ENCODE measurements around the gene ZNF804A. TPM values are rescaled to one million over a fixed set of nuclear protein-coding genes. Genes with fewer than 3 reads are reported as not detected.
"Not testable (repeated sequence)": the region's sequence is repeated elsewhere in the genome, so short reads cannot be mapped to it uniquely, and the experiment has no call there.

ZNF804A gene
- total and polyA plus RNA-seq, 2 donors: 0.35 to 4.3 TPM

DNA sequence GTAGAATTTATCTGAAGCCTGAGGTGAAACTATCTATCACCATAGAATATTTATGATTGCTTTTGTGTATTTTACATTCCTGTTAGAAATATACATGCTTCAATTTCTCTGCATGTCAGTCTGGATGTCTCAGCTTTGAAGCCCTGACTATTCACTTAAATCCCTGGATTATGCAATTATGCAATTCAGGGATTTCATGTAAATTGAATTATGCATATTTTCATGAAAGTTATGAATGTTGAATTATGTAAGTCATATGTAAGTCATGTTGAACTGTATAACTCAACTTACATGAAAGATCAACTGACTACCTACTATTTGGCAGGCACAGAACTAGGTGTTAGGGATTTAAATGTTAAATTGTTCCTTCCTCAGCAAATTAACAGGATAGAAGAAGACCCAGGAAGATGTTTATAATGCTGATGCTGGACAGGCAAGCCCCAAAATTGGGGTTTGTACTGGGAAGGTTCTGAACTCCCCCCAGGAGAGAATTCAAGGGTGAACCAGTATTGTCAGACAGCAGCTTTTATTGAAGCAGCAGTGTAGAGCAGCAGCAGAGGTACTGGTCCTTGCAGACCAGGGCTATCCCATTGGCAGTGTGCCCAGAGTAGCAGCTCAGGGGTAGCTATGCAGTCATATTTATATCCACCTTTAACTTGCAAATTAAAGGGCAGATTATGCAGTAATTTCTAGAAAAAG, 236.5 kb downstream of the ZNF804A start:
- no peak overlapping the region for H3K27ac ChIP-seq (ENCODE audit: low read depth)
- no peak overlapping the region for H3K4me3 ChIP-seq (ENCODE audit: low read depth, low read length)
- H3K36me3 ChIP-seq (ENCODE audit: insufficient read depth): no peaks in the 10 kb centered on the region
- H3K4me1 ChIP-seq (ENCODE audit: insufficient read depth): no peaks in the 10 kb centered on the region
- no peak for DNase-seq (ENCODE audit: extremely low spot score)

DNA sequence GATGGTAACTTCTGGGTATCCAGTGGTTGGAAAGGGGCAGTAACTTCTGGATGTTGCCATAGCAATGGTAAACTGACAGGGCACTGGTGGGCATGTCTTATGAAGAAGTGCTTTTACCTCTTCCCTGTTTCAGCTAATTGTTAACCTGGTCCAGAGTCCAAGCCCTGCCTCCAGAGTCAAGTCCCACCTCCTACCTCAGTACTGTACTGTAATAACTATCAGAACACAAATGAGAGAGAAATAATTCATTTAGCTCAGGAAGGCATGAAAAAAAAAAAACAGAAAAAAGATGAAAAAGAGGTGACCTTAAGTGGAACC, 237.0 kb downstream of the ZNF804A start:
- no peaks in the 10 kb centered on the region for H3K4me1 ChIP-seq (ENCODE audit: insufficient read depth)
- no peak overlapping the region for H3K27ac ChIP-seq (ENCODE audit: low read depth)
- no peak overlapping the region for H3K4me3 ChIP-seq (ENCODE audit: low read depth, low read length)
- H3K36me3 ChIP-seq (ENCODE audit: insufficient read depth): no peaks in the 10 kb centered on the region
- DNase-seq (ENCODE audit: extremely low spot score): no peak

DNA sequence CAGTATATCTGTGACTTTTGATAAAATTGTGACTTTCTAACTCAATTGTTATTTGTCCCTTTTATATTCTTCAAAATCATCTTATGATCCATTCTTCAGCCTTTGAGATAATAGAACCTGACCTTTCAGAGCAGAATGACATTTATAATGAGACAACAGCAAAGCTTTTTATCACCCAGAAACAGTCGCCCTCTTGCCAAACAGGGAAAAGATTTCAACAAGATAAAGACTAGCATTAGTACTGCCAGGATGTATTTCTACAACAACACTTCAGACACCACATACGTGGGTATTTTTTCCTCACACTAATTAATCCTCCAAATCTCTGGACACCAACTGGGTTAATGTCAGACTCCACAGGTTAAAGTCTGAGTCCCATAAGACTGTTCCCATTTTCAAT, 249.0 kb downstream of the ZNF804A start:
- H3K4me3 ChIP-seq (ENCODE audit: low read depth, low read length): no peak overlapping the region
- no peak for DNase-seq (ENCODE audit: extremely low spot score)
- no peak overlapping the region for H3K27ac ChIP-seq (ENCODE audit: low read depth)
- no peaks in the 10 kb centered on the region for H3K4me1 ChIP-seq (ENCODE audit: insufficient read depth)
- WGBS: 45% methylated on average over 2 of the region's 2 CpGs
- no peaks in the 10 kb centered on the region for H3K36me3 ChIP-seq (ENCODE audit: insufficient read depth)

DNA sequence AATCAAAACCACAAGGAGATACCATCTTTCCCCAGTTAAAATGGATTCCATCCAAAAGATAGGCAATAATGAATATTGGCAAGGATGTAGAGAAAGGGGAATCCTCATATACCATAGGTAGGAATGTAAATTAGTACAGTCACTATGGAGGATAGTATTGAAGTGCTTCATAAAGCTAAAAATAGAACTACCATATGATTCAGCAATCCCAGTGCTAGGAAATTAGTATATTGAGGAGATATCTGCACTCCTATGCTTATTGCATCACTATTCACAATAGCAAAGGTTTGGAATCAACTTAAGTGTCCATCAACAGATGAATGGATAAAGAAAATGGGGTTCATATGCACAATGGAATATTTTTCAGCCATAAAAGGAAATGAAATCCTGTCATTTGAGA, 251.2 kb downstream of the ZNF804A start:
- H3K27ac ChIP-seq (ENCODE audit: low read depth): no peak overlapping the region
- H3K4me3 ChIP-seq (ENCODE audit: low read depth, low read length): no peak overlapping the region
- no peak for DNase-seq (ENCODE audit: extremely low spot score)
- no peaks in the 10 kb centered on the region for H3K4me1 ChIP-seq (ENCODE audit: insufficient read depth)
- no peaks in the 10 kb centered on the region for H3K36me3 ChIP-seq (ENCODE audit: insufficient read depth)

DNA sequence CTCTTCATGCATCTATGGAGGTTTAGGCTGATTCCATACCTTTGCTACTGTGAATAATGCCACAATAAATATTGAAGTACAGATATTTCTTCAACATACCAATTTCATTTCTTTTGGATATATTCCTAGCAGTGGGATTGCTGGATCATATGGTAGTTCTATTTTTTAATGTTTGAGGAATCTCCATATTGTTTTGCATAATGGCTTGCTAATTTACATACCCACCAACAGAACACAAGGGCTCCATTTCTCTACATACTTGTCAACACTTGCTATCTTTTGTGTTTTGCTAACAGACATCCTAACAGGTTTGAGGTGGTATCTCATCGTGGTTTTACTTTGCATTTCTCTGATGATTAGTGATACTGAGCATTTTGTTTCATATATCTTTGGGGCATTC, 253.2 kb downstream of the ZNF804A start:
- 91% methylated on average over 1 of the region's 1 CpG for WGBS
- Histone ChIP-seq H3K4me1 (ENCODE audit: insufficient read depth) (no peaks in the 10 kb centered on the region), H3K4me3 (ENCODE audit: low read depth, low read length) (no peak overlapping the region), H3K36me3 (ENCODE audit: insufficient read depth) (no peaks in the 10 kb centered on the region), H3K27ac (ENCODE audit: low read depth) (no peak overlapping the region)
- no peak for DNase-seq (ENCODE audit: extremely low spot score)

DNA sequence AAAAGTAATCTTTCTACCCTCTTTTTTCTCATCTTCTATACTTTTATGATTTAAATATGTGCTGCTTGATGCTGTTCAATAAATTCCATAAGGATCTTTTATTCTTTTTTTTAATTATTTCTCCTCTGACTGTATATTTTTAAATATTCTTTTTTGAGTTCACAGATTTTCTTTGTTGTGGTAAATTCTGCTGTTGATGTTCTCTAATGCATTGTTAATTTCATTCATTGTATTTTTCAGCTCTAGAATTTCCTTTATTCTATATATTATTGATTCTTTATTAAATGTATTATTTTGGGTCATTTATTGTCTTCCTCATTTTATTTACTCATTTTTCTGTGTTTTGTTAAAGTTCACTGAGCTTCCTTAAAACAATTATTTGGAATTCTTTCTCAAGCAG, 260.9 kb downstream of the ZNF804A start:
- DNase-seq (ENCODE audit: extremely low spot score): no peak
- no peaks in the 10 kb centered on the region for H3K4me1 ChIP-seq (ENCODE audit: insufficient read depth)
- H3K4me3 ChIP-seq (ENCODE audit: low read depth, low read length): no peak overlapping the region
- no peaks in the 10 kb centered on the region for H3K36me3 ChIP-seq (ENCODE audit: insufficient read depth)
- no peak overlapping the region for H3K27ac ChIP-seq (ENCODE audit: low read depth)

DNA sequence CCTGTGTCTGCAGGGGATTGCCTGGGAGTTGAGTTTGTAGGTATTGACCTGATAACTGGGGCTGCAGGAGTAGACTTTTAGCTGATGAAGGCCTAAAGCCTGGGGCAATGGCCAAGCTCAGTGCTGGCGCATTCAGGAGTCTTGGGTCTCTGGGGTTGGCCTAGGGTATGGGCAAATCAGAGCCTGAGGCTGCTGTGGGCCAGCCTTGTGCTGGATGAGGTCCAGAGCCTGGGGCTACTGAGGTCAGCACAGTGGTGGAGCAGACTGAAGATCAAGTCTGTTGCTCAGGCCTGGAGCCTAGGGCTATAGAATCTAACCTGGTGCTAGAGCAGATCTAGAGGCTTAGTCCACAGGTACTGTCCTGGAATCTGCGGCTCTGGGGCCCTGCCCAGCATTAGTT, 262.4 kb downstream of the ZNF804A start:
- Histone ChIP-seq H3K4me3 (ENCODE audit: low read depth, low read length) (no peak overlapping the region), H3K27ac (ENCODE audit: low read depth) (no peak overlapping the region), H3K36me3 (ENCODE audit: insufficient read depth) (no peaks in the 10 kb centered on the region), H3K4me1 (ENCODE audit: insufficient read depth) (no peaks in the 10 kb centered on the region)
- WGBS: 95% methylated on average over 2 of the region's 2 CpGs
- no peak for DNase-seq (ENCODE audit: extremely low spot score)

DNA sequence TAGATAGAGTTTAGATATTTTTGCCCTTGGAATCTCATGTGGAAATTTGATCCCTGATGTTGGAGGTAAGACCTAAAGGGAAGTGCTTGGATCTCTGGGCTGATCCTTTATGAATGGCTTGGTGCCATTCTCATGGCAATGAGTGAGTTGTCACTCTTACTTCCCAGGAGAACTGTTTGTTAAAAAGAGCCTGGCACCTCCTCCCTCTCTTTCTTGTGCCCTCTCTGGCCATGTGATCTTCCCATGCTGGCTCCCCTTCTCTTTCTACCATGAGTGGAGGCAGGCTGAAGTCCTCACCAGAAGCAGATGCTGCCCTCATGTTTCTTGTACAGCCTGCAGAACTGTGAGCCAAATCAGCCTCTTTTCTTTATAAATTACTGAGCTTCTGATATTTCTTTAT, 276.9 kb downstream of the ZNF804A start:
- no peak overlapping the region for H3K27ac ChIP-seq (ENCODE audit: low read depth)

DNA sequence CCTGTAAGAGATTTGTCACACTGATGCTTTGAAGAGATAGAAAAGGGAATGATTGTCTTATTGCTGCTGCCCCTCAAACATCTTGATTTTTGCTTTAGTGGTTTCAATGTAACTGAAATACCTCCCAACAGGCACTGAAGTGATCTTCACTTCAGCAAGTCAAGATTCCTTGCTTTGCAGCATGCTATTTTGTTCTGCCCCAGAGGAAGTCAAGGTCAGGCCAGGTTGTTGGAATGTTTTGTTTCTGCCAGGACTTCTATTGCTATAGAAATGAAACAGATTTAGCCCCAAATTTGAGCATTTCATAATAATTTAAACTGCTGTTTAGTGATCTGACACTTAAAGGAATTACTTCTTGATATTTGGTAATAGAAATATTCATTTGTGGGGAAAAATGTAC, 277.6 kb downstream of the ZNF804A start:
- no peak overlapping the region for H3K27ac ChIP-seq (ENCODE audit: low read depth)
- H3K4me1 ChIP-seq (ENCODE audit: insufficient read depth): no peaks in the 10 kb centered on the region
- H3K4me3 ChIP-seq (ENCODE audit: low read depth, low read length): no peak overlapping the region
- no peak for DNase-seq (ENCODE audit: extremely low spot score)
- no peaks in the 10 kb centered on the region for H3K36me3 ChIP-seq (ENCODE audit: insufficient read depth)

More for the DNA sequence above, 276.9 kb downstream of the ZNF804A start:
- Histone ChIP-seq H3K4me1 (ENCODE audit: insufficient read depth) (no peaks in the 10 kb centered on the region), H3K4me3 (ENCODE audit: low read depth, low read length) (no peak overlapping the region), H3K36me3 (ENCODE audit: insufficient read depth) (no peaks in the 10 kb centered on the region)
- DNase-seq (ENCODE audit: extremely low spot score): no peak

DNA sequence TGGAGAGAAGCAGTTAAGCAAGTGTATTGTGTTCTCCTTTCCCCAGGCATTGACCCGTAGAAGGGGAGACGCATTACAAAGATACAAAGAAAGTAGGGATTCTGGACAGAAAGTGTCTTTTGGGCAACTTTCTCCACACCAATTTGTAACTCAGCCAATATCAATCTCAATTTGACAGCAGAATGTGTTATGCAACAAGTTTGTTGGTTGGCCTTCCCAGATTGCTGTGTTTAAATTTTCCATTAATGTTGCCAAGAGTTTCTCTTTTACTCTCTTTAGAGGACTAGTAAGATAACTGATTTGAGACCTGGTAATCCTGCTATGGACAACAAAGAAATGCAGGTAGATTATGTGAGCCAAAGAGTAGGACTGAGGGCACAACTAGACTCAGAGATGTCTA, 279.6 kb downstream of the ZNF804A start:
- Histone ChIP-seq H3K4me1 (ENCODE audit: insufficient read depth) (no peaks in the 10 kb centered on the region), H3K4me3 (ENCODE audit: low read depth, low read length) (no peak overlapping the region), H3K27ac (ENCODE audit: low read depth) (no peak overlapping the region), H3K36me3 (ENCODE audit: insufficient read depth) (no peaks in the 10 kb centered on the region)
- WGBS: 96% methylated on average over 2 of the region's 2 CpGs
- no peak for DNase-seq (ENCODE audit: extremely low spot score)

DNA sequence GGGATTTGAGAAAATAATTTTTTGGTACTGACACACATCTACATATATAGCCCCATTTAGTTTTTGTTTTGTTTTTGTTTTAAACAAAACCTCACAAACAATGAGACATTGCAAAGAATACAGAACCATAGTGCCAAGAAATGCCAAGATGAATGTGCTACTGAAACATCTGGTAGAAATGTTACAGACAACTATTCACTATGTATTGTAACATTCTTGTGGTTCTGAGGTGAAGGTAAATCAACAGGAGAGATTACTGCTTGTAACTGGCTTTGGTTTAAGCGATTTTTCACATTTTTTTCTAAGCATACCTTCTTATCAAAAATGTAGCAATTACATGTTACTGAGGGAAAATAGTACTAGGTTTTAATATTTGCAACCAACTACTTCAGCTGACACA, 281.3 kb downstream of the ZNF804A start:
- Histone ChIP-seq H3K4me1 (ENCODE audit: insufficient read depth) (no peaks in the 10 kb centered on the region), H3K36me3 (ENCODE audit: insufficient read depth) (no peaks in the 10 kb centered on the region), H3K4me3 (ENCODE audit: low read depth, low read length) (no peak overlapping the region), H3K27ac (ENCODE audit: low read depth) (no peak overlapping the region)
- DNase-seq (ENCODE audit: extremely low spot score): no peak
- 86% methylated on average over 1 of the region's 1 CpG for WGBS

DNA sequence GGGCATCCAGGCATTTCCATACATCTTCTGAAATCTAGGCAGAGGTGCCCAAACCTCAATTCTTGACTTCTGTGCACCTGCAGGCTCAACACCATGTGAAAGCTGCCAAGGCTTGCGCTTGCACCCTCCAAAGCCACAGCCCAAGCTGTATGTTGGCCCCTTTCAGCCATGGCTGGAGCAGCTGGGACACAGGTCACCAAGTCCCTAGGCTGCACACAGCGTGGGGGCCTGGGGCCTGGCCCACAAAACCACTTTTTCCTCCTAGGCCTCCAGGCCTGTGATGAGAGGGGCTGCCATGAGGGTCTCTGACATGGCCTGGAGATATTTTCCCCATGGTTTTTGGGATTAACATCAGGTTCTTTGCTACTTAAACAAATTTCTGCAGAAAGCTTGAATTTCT, 288.3 kb downstream of the ZNF804A start:
- 84% methylated on average over 2 of the region's 2 CpGs for WGBS
- H3K36me3 ChIP-seq (ENCODE audit: insufficient read depth); H3K4me1 ChIP-seq (ENCODE audit: insufficient read depth); DNase-seq (ENCODE audit: extremely low spot score); H3K27ac ChIP-seq (ENCODE audit: low read depth); H3K4me3 ChIP-seq (ENCODE audit: low read depth, low read length): not testable (repeated sequence)

DNA sequence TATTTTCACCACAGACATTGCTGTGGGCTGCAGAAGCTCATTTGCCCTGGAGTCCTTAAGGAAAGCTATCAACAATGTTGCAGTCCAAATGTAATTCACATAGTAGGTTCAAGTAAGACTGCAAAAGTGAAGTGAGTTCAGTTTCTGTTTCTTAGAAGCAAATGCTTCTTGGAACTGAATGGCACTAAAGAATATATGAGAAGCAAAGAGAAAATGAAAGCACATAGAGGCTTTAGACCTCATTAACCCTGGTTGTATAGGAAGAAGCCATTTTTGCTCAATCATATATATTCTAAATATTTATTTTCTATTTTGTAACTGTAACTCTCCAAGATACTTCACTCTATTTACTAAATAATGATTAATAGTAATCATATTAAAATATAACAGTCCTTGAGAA, 292.0 kb downstream of the ZNF804A start:
- Histone ChIP-seq H3K27ac (ENCODE audit: low read depth) (no peak overlapping the region), H3K4me1 (ENCODE audit: insufficient read depth) (no peaks in the 10 kb centered on the region), H3K36me3 (ENCODE audit: insufficient read depth) (no peaks in the 10 kb centered on the region), H3K4me3 (ENCODE audit: low read depth, low read length) (no peak overlapping the region)
- DNase-seq (ENCODE audit: extremely low spot score): no peak

DNA sequence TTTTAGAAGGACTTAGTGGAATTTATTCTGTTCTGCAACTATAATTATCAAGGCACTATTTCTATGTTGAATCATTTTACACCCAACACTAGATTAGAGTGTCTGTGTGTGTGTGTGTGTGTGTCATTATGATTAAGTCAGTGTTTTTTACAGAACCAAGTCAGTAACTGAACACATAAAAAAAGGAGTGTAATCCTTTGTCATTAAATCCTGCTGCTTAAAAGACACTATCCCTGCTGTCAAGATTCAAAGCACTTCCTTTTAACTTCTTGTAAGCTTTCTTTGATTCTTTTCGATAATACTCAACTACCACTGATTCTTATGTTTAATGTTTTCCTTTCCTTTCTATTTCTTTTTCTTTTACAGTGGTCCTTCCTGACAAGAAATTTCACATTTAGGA, 306.7 kb downstream of the ZNF804A start:
- Histone ChIP-seq H3K4me1 (ENCODE audit: insufficient read depth) (no peaks in the 10 kb centered on the region), H3K27ac (ENCODE audit: low read depth) (no peak overlapping the region), H3K4me3 (ENCODE audit: low read depth, low read length) (no peak overlapping the region), H3K36me3 (ENCODE audit: insufficient read depth) (no peaks in the 10 kb centered on the region)
- WGBS: 73% methylated on average over 1 of the region's 1 CpG
- DNase-seq (ENCODE audit: extremely low spot score): no peak

DNA sequence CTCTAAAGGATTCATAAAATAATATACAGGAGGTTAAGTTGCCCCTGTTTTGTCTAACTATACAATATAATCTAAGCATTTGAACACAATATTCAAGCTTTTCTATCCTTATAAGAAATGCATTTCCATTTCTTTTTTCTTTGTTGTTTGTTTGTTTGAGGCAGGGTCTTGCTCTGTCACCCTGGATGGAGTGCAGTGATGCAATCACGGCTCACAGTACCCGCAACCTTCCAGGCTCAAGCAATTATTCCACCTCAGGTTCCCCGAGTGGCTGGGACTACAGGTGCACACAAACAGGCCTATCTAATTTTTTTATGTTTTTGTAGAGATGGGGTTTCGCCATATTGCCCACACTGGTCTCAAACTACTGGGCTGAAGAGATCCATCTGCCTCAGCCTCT, 307.8 kb downstream of the ZNF804A start:
- no peak overlapping the region for H3K27ac ChIP-seq (ENCODE audit: low read depth)
- H3K36me3 ChIP-seq (ENCODE audit: insufficient read depth): no peaks in the 10 kb centered on the region
- no peak for DNase-seq (ENCODE audit: extremely low spot score)
- H3K4me3 ChIP-seq (ENCODE audit: low read depth, low read length): no peak overlapping the region
- no peaks in the 10 kb centered on the region for H3K4me1 ChIP-seq (ENCODE audit: insufficient read depth)
- 93% methylated on average over 4 of the region's 4 CpGs for WGBS

Data from urinary bladder (tissue), 4 donors.